ENCODE measurements around the gene GABARAP.
"Not testable (repeated sequence)": the region's sequence is repeated elsewhere in the genome, so short reads cannot be mapped to it uniquely, and the experiment has no call there.

Gene GABARAP

DNA sequence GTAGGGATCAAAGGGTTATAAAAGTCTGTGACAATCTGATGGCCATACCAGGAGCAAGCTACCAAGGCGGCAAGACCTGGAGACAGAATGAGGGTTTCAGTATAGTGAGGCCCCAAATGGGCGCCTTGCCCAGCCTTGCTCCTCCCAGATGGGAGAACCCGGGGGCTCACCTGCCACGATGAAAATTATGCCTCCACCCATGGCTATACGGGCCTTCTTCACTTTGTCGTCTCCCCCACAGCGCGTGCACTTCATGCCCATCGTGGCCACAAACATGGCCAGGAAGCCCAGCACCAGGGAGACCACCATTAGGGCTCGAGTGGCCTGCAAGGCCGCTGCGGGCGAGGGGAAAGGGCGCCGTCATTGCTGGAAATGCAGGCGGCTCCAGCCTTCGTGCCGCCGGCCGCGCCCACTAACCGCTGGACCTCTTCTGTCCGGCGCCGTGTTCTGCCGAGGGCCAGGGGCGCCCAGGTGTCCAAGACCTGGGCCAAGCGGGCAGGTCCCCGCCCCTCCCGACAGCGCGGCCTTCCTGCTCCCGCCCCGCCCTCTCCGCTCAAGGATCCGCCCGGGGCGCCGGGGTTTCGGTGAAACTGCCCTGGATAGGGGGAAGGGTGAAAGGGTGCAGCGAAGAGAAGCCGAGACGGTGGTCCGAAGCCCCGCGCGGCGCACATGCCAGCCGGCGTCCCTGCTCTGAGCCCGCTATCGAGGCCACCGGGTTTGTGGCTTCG lies 18.6 kb upstream of the GABARAP start:
- DNase-seq (ENCODE audit: low read depth in 2 of 2) = no peak

DNA sequence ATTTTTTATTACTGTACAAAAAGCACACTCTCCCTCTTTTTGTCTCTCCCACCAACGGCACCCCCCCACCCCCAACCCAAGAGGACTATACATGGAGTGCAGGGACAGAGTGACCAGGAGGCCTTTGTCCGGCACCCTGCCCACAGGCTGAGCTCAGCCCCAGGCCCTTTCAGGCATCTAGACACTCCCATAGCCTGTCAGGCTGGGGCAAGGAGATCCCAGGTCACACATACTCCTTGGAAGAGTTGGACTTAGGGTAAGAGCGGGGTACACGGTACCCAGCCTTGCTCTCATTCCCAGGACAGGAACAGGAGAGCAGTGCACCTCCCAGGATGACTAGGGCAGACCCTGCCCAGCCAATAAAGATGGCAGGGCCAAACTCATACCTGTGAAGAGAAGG lies 17.9 kb upstream of the GABARAP start:
- no peak for DNase-seq (ENCODE audit: low read depth in 2 of 2)

DNA sequence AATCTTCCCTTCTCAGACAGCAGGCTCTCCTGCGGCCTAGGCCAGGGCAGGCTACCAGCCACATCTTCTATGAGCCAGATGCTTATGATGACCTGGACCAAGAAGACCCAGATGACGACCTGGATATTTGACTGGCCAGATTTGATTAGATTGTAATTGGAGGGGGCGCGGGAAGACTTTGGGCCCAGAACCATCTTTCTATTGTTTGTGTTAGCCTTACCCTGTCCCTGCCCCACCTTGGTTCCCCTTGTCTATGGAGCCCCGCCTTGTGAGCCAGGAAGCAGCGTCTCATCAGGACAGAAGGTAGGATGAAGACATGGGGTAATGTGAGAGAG lies 17.3 kb upstream of the GABARAP start:
- no peak for DNase-seq (ENCODE audit: low read depth in 2 of 2)

DNA sequence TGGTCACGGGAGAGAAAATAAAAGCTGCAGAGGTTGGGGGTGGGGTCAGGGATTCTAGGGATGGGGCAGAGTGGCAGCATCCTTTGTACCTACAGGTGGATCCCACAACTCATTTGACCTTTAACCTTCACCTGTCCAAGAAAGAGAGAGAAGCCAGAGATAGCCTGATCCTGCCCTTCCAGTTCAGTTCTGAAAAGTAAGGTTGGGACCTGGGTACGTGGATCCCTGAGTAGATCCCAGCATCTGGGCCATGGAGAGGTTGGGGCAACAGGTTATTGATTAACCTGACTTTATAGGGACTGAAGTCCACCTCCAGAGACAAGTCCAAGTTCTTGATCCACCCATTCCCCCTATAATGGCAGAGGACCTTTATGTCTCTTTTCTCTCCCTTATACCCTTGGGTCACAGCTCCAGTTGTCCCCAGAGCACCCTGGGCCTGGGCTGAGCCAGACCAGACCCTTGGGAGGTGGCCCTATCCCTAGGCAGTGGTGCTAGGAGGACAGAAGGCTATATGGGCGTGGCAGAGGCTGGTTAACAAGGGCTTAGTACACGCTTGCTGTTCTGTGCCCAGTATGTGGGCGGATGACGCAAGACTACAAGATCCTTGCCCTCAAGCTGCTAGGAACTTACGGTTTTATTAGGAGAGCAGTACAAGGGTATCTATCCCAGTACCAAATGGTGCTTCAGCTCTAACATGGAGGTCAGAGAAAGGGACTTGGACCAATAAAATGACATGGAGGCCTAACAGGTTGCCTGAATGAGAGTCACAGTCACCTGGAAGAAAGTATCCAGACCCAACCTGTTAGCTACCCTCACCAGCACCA lies 16.7 kb upstream of the GABARAP start:
- DNase-seq (ENCODE audit: low read depth in 2 of 2) = no peak

DNA sequence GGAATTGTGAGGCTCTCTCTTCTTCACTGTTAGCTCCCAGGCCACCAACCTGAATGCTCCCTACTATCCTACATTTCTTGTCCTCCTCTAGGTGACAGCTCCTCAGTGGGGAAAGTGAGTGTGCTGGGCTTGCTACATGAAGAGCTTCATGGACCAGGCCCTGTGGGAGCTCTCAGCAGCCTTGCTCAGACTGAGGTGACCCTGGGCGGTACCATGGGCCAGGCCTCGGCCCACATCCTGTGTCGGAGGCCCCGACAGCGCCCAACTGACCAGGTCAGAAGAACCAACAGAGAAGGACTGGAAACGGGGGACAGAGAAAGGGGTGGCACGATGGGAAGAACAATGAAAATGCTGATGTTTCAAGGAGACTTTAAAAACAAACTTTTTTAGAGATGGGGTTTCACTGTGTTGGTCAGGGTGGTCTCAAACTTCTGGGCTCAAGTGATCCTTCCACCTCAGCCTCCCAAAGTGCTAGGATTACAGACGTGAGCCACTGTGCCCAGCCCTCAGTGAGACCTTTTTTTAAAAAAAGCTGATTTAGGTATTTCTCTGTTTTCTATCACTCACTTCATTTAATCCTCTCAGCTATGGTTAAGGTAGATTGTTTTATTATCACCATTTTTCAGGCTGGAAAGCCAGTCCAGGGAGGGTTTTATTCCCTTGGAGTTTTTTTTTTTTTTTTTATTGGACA lies 14.7 kb upstream of the GABARAP start:
- no peak for DNase-seq (ENCODE audit: low read depth in 2 of 2)

DNA sequence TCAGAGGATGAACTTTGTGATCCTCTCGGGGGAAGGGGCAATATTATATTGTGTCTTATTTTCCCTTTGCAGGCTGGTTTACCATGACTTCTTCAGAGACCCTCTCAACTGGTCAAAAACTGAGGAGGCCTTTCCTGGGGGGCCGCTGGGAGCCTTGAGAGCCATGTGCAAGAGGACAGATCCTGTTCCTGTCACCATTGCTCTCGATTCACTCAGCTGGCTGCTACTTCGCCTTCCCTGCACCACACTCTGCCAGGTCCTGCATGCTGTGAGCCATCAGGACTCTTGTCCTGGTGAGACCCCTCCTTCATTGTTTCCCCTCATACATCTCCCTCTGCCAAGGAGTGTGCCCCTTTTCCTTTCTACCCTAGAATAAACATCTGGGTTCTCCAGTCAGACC lies 12.3 kb upstream of the GABARAP start:
- DNase-seq (ENCODE audit: low read depth in 2 of 2) = no peak

DNA sequence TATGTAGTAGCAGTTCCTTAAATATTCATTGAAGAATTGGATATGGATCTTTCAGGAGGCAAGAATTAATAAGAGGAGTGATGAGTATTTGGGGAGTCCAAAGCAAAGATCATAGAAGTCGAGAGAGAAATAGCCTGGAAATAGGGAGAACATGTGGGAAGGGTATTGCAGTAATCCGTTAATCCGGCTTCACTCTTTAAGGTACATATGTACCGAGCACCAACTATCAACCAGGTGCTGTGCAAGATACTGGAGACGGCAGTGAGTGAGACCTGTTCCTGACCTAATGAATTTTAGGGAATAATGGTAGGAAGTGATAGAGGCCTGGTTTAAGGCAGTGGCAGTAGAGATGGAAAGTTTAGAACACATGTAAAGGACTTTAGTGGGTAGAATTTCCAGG lies 10.8 kb upstream of the GABARAP start:
- DNase-seq (ENCODE audit: low read depth in 2 of 2) = no peak

DNA sequence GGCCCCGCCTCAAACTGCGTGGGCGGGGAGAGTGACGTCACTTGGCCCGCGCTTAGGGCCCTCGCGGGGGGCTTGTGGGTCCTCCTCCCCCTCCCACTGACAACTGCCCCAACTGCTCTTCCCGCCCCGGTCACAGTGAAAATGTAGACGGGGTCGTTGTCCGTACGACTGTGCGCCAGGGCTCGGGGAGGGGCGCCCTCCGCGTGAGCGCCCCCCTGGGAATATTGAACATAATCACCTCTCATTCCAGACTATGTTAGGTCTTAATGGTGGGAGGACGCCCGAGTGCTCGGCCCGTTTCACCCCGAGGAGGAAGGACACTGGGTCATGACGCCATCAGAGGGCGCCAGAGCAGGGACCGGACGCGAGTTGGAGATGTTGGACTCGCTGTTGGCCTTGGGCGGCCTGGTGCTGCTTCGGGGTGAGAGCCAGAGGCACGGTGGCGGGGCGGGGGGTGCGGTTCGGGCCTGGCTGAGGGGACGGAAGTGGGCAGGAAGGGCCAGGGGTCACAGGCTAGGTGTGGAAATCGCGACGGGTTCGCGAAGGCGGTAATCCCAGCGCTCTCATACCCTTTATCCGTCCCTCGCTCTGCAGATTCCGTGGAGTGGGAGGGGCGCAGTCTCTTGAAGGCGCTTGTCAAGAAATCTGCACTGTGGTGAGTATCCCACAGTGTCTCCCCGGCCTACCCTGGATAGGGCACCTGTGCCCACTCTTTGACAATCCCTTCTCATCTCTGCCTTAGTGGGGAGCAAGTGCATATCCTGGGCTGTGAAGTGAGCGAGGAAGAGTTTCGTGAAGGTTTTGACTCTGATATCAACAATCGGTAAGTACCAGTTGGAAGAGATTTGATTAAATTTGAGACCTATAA lies 10.2 kb upstream of the GABARAP start, which contains the start of gene ELP5:
Gene ELP5, plus strand, starts transcription at position 40 of the 868 bp plus-strand sequence. Its CDS starts 336 bp downstream, at position 376.
- DNase-seq (ENCODE audit: low read depth in 2 of 2) = peak; percentile 86 to 88

DNA sequence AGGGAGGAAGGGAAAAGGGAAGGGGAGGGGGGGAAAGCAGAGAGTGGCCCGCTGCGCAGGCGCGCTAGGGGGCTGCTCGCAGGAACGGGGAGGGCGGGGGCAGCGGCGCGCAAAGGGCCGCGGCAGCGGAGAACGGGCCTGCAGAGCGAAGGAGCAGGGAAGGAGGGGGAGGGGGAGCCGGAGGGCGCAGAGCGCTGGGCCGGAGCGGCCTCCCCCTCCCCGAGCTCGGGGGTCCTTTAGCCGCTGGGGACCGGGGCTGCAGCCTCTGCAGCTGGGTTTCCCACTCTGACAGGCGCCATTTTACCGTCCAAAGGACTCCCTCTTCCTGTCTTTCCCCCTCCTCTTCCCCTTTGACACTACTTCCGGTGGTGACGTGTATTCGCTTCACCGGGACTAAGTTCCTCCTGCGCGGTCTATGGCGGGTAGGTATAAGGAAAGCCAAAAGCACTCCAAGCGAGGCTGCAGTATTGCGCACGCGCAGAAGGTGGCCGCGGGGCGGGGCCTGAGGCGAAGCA lies 9.5 kb upstream of the GABARAP start, which contains the start of gene CTDNEP1:
Gene CTDNEP1, minus strand, starts transcription at position 74 of the 515 bp plus-strand sequence. CDS start 438 bp downstream, outside the sequence.
- peak; percentile 95 to 98 for DNase-seq (ENCODE audit: low read depth in 2 of 2)

DNA sequence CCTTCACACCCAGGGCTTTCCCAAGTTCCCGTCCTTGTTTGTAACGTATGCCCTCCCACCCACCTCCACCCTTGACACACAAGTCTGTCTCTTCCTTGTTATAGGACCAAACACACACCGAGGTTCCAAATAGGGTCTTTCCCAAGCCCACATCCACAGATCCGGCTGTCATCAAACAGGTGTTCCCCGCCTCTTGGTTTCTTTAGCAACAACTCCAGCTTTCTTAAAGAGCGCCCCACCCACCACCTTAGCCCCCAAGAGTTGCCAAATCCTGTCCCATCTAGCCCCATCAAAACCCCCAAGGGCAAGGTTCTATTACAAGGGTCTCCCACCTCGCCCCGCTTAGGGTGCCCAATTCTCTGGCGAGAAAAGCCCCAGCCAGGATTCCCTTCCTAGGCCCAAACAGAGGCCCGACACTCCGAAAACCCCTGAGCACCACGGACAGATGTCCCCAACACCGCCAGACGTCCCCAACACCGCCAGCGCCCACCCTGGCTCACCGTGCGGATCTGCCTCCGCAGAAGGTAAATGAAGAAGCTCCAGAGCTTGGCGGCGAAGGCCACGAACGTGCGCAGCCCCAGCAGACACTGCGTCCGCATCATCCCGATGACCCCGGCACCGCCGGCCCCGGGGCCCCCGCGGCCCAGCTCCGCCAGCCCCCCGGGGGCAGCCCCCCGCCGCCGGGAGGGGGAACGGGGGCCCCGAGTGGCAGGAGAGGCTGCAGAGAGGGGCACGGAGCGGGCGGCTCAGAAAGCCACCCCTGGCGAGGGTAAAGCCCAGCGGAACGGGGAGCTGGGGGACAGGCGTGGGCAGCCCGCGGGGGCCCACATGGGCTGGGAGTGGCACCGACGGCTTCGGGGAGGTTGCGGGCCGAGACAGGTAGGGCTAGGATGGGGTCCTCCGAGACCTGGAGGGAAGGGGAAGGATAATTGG lies 8.7 kb upstream of the GABARAP start:
- no peak for DNase-seq (ENCODE audit: low read depth in 2 of 2)

DNA sequence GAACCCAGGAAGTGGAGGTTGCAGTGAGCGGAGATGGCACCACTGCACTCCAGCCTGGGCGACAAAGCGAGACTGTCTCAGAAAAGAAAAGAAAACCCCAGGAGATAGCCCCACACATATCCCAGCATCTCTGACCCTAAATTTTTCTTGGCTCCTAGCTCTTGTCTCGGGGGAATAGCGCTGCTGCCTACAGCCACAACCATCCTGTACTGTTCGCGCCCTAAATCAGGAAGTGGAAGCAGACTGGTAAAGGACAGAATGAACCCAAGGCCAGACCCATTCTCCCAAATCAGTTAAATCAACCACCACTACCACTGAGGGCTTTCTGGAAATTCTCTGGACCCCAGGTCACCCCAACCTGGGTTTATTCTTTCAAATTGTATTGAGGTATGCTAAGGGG lies 7.6 kb upstream of the GABARAP start:
- no peak for DNase-seq (ENCODE audit: low read depth in 2 of 2)

DNA sequence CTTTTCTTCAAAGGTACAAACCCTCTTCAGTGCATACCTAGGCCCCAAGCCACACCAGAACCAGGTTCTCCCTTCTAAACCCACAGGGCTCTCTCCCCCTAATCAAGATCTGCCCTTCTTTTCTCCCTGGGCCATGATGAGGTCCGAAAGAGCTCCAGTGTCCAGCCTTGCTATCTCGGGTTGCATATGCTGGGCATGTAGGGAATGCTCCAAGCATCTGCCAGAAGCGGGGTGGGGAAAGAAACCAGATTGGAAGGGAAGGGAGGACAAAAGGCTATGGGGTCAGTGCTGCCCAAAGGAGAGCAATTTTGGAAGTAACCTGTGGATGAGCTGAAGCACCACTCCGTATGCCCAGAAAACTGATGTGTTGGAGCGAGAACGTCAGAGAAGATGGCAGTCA lies 7.0 kb upstream of the GABARAP start:
- DNase-seq (ENCODE audit: low read depth in 2 of 2) = no peak

DNA sequence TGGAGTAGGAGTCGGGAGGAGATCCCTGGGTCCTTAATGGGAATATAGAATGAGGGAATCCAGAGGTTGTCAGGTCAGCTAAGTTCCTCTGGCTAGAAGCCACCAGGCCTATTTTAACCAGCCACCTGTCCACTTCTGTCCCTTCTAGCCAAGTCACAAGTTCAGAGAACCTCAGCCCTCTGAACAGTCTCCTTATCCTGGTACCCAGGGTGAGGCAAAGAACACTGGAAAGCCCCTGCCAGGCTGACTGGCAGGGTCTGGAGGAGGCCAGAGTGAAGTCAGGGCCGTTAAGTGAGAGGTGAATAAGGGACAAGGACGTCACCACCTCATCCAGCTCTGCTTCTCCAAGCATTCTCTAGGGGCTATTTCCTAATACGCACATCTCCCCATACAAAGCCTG lies 6.5 kb upstream of the GABARAP start:
- no peak for DNase-seq (ENCODE audit: low read depth in 2 of 2)

DNA sequence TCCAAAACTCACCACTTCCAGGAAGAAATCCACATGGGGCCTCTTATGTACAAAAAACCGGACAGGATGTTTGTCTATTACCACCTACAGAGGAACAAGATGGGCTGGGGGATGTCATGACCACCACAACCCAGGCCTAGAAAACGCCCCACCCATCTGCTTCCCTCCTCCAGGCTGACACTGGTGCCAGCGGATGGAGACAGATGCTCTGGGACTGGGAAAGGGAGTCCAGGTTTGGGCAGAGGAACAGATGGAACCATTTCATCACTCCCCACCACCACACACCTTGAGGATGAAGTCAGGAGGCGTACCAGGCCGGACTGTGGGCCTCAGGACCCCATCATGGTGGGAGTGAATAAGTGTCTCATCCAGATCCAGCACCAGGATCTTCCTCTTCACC lies 4.5 kb upstream of the GABARAP start:
- no peak for DNase-seq (ENCODE audit: low read depth in 2 of 2)

DNA sequence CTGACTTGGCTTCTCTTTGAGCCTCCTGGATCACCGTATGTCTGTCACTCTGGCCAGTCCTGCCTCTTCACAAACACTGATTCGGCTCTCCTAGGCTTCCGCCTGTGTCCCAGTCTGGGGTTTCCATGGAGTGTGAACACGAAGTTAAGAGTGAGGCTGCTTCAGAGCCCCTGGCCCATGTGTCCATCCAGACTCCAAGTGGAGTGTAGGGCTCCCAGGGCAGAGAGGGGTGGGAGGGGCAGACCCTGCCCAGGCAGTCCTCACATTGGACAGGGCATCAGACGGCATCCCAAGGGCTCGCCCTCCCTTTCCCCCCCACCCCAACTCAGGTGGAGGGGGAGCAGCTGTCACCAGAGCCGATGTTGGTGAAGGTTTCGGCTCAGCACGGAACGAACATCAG lies 1.6 kb upstream of the GABARAP start:
- DNase-seq (ENCODE audit: low read depth in 2 of 2) = not testable (repeated sequence)

DNA sequence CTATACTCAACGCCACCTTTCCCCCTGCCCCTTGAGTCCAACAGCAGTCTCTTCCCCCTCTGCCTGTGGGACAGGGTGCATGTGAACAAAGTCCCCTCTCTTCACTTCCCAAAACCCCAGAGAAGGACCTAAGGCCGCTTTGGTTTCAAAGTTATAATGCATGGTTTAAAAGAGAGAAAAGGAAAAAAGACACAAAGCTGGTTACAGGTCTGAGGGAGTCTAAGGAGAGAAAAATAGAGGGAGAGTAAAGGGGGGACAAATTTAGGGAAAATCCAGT lies 1.1 kb upstream of the GABARAP start:
- DNase-seq (ENCODE audit: low read depth in 2 of 2) = no peak

DNA sequence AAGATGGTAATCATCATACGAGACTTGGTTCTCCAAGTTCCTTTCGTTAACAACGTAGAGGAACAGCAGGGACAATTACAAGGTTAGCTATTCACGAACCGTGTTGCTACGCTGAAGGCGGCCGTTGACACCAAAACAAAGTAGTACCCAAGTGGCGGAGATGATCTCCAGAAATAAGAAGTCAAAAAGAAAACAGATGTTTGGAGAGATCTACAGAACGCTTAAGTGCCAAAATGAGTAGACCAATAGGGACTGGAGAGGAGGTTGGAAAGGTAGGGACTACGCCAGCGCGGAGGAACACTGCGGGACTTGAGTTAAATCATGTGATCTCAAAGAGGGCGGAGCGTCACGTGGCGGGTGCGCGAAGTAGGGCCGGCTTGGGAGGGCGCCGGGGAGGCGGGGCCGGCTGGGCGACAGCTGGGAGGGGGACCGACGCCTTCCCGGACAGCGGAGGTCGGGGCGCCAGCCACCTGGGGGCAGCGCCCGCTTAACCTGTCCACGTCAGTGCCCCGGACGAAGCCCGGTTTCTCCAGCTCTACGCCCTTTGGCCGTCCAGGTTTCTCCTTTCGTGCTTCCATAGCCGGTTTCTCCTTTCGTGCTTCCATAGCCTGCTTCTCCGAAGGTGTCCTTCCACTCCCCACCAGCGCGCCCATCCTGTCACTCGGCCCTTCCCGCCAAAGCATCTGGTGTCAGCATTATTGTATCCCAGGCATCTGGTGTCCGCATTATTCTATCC lies 636 bp upstream of the GABARAP start:
- peak; percentile 83 to 84 for DNase-seq (ENCODE audit: low read depth in 2 of 2)

DNA sequence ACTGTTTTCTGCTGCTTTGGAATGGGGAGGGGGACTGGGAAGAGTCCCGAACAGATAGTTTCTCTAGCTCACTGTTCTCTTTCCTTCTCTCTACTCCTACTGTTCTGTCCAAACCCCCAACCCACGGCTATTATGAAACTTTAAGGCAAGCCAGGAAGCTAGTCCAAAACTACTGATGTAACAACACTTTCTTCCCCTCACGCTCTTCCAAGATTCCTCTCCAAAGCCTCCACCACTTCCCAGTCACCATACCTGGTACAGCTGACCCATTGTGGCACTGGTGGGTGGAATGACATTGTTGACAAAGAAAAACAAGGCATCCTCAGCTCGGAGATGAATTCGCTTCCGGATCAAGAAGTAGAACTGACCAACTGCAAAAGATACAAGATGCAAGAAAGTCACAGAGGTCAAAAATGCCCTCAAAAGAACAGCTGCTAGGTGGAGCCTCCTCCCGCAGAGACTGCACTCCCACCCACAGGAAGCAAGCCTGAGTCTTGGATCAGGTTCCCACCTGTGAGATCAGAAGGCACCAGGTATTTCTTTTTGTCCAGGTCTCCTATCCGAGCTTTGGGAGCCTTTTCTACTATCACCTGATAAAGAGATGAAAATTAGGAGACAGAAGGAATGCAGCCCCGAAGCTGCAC lies 1.0 kb downstream of the GABARAP start:
- no peak for DNase-seq (ENCODE audit: low read depth in 2 of 2)

DNA sequence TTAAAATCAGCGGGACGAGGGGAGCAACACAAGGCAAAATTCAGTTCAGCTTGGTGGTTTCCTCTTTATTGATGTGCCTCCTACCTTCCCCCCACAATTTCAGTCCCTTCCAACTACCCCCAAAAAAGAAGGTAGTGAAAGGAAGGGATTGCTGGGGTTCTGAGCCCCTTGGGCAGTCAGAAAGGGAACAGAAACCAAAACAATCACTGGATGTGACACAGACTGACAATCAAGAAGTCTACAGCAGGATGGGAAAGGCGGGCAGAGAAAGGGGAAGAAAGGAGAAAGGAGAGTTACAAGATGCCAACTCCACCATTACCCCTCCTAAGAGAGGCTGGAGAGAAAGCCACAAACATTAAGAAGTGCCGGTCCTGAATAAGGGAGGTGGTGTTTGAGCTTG lies 1.9 kb downstream of the GABARAP start:
- DNase-seq (ENCODE audit: low read depth in 2 of 2) = no peak

All from stimulated activated CD8-positive, alpha-beta memory T cell treated with anti-CD3 and anti-CD28 coated beads, Interleukin-15, amount 100 ng/mL, for 48 hours (primary cell).